Measurements from ENCODE around the gene SIRT2. TPM values are rescaled to one million over a fixed set of nuclear protein-coding genes. Genes with fewer than 3 reads are reported as not detected.

The SIRT2 gene
- total RNA-seq, 4 donors from 2014 or later = 45.7 to 103 (median 64.9) TPM

DNA sequence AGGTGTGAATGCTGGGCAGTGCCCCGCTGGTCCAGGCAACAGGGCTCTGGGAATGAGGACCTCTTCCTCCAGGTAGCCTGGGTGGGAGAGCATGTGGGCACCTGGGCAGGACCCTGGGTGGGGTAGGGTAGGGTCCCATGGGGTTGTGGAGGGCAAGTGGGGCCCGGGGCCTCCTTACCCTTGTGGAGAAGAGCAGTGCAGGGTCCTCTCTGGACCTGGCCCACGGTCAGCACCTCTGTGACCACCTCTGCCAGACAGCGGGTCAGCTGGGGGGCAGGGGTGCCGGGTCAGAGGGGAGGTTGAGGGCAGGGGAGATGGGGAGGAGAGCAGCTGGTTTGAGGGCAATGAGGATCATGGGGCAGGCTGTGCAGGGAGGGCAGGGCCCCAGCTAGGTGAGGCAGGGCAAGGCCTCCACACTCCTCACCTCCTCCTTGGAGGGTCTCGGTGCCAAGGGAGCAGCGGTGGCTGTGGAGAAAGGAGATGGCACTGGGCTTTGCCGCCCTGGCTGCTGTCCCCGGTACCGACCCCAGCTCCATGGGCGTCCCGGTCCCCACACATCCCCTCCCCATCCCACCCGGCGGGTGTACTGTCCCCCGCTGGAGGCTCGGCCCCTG lies 12.1 kb upstream of the SIRT2 start:
- TF ChIP-seq, protein P1, sequence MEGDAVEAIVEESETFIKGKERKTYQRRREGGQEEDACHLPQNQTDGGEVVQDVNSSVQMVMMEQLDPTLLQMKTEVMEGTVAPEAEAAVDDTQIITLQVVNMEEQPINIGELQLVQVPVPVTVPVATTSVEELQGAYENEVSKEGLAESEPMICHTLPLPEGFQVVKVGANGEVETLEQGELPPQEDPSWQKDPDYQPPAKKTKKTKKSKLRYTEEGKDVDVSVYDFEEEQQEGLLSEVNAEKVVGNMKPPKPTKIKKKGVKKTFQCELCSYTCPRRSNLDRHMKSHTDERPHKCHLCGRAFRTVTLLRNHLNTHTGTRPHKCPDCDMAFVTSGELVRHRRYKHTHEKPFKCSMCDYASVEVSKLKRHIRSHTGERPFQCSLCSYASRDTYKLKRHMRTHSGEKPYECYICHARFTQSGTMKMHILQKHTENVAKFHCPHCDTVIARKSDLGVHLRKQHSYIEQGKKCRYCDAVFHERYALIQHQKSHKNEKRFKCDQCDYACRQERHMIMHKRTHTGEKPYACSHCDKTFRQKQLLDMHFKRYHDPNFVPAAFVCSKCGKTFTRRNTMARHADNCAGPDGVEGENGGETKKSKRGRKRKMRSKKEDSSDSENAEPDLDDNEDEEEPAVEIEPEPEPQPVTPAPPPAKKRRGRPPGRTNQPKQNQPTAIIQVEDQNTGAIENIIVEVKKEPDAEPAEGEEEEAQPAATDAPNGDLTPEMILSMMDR (IDR thresholded peaks at IDR 0.05; ENCODE audit: low read depth) = no peak

DNA sequence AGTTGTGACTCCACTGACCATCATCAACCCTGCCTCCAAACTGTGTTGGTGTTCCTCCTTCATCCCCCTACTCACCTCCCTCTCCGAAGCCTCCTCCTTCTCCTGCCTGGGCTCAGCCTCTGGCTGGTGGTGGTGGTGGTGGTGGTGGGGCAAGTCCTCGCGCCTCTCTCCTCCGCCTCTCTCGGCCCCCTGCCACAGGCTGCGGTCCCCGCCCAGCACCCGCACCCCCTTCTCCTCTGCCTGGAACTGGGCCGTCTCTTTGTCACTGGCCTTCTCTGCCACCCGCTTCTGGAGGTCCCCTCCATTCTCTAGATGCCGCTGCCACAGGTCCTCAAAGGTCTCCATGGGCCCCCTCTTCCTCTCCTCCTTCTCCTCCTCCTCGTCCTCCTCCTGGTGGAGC lies 11.1 kb upstream of the SIRT2 start:
- TF ChIP-seq, protein P1 (IDR thresholded peaks at IDR 0.05; ENCODE audit: low read depth) = no peak

DNA sequence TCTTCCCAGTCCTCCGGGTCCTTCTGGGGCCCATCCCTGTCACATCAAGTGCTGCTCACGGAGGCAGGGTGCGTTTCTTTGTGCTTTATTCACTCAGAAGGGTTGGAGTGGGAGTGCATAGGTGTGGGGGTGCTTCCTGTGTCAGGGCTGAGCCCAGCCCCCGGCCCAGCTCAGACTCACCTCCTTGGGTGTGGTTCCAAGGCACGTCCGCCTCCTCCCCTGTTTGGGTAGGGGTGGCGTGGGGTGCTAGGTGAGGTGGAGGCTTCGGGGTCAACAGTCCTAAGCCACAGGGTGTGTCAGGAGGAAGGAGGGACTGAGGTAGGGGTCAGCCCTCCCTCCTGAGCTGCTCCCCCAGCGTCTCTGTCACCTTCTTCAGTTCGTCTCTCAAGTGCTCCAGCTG lies 9.5 kb upstream of the SIRT2 start:
- TF ChIP-seq, protein P1 (IDR thresholded peaks at IDR 0.05; ENCODE audit: low read depth) = no peak

DNA sequence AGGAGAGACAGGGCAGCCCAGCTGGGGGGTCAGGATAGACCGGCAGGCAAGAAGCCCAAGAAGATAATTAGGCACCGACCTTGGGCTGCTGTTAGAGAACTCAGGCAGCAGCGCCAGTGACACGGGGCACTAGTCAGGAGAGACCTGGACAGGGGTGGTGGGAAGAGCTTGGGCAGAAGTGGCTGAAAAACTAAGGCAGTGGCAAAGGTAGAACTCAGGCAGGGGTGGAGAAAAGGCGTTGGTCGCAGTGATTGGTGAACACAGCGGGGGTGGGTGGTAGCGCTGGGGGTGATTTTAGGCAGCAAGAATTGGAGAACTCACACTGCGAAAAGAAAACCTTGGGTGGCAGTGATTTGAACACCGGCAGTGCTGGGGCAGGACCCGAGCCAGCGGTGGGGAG lies 8.3 kb upstream of the SIRT2 start:
- TF ChIP-seq, protein P1 (IDR thresholded peaks at IDR 0.05; ENCODE audit: low read depth) = no peak

DNA sequence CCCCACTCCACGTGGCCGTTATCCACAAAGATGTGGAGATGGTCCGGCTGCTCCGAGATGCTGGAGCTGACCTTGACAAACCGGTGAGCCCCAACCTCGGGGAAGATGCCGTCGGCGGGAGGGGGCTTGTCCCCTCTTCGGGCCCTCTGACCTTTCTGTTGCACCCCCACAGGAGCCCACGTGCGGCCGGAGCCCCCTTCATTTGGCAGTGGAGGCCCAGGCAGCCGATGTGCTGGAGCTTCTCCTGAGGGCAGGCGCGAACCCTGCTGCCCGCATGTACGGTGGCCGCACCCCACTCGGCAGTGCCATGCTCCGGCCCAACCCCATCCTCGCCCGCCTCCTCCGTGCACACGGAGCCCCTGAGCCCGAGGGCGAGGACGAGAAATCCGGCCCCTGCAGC lies 7.8 kb upstream of the SIRT2 start:
- TF ChIP-seq, protein P1 (IDR thresholded peaks at IDR 0.05; ENCODE audit: low read depth) = no peak

DNA sequence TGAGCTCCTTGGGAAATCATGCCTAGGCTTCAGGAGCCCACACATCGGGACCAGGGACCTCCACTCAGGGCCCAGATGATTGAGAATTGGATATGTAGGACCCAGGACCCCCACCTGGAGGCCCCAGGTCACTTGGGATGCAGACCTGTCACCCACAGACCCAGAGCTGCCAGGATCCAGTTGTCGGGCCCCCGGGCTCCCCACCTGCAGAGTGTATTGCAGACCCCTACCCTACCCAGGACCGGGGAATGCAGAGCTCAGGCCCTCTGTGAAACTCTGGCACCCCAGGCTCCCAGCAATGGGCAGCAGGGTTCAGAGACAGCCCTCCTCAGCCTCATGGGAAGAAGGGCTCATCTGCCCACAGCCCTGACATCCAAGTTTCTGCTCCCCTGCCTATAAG lies 6.2 kb upstream of the SIRT2 start:
- TF ChIP-seq, protein P1 (IDR thresholded peaks at IDR 0.05; ENCODE audit: low read depth) = no peak

DNA sequence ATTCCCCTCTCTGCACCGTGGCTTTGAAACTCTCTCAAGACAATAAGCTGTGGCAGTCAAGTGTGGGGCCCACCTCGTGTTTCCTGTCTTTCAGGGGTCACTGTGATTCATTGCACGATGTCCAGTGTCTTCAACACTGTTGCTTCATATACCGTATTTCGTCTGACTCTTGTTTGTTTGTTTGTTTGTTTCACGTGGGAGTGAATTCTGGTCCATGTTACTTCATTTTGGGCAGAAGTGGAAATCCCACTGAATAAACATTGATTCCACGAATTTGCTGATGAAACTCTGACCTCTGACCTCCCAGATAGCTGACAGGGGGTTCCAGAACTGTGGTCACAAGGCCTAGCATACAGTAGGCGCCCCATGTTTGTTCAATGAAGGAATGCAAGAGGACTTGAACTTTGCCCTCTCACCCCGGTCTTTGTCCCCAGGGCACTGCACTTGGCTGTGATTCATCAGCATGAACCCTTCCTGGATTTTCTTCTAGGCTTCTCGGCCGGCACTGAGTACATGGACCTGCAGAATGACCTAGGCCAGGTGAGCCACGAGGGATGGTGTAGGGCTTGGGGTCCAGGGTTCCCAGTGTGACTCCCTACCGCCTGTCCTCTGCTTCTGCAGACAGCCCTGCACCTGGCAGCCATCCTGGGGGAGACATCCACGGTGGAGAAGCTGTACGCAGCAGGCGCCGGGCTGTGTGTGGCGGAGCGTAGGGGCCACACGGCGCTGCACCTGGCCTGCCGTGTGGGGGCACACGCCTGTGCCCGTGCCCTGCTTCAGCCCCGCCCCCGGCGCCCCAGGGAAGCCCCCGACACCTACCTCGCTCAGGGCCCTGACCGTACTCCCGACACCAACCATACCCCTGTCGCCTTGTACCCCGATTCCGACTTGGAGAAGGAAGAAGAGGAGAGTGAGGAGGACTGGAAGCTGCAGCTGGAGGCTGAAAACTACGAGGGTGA lies 5.4 kb upstream of the SIRT2 start:
- TF ChIP-seq, protein P1 (IDR thresholded peaks at IDR 0.05; ENCODE audit: low read depth) = no peak

Data from subcutaneous adipose tissue (tissue), 4 donors.